Measurements from ENCODE around the gene EVL. TPM values are rescaled to one million over a fixed set of nuclear protein-coding genes. Genes with fewer than 3 reads are reported as not detected.

The EVL gene
- total RNA-seq, 1 donor from 2014 or later, result 6.1 TPM

DNA sequence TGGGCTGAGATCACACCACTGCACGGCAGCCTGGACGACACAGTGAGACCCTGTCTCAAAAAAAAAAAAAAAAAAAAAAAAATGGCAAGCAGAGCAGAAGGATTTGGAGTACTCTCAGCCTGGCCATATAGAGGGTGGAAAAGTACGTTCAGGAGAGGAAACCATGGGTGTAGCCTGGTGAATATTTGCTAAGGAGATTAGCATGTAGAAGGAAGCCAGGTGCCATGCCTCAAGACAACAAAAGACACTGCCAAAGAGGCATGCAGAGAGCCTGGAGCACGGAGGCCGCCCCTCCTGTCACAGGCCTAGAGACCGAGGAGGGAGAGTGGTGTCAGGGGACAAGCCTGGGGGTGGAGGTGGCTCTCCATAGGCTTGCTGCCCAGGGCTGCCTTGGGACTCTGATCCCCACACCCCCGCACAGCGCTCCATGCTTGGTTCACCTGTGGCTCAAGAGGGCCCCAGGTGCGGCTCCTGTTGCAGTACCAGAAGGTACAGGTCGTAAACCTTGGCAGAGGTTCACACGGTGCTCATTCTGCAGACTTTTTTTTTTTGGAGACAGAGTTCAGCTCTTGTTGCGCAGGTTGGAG lies 122.1 kb downstream of the EVL start:
- Histone ChIP-seq H3K4me3 (ENCODE audit: low read depth, low read length) (no peak overlapping the region), H3K36me3 (ENCODE audit: control insufficient read depth, insufficient read depth, low read length) (no peaks in the 10 kb centered on the region), H3K27me3 (ENCODE audit: control insufficient read depth, insufficient read depth, low read length) (no peaks in the 10 kb centered on the region)
- no peak for DNase-seq (ENCODE audit: low read depth)
- FAIRE-seq, result no peak
- TF ChIP-seq, protein P1, sequence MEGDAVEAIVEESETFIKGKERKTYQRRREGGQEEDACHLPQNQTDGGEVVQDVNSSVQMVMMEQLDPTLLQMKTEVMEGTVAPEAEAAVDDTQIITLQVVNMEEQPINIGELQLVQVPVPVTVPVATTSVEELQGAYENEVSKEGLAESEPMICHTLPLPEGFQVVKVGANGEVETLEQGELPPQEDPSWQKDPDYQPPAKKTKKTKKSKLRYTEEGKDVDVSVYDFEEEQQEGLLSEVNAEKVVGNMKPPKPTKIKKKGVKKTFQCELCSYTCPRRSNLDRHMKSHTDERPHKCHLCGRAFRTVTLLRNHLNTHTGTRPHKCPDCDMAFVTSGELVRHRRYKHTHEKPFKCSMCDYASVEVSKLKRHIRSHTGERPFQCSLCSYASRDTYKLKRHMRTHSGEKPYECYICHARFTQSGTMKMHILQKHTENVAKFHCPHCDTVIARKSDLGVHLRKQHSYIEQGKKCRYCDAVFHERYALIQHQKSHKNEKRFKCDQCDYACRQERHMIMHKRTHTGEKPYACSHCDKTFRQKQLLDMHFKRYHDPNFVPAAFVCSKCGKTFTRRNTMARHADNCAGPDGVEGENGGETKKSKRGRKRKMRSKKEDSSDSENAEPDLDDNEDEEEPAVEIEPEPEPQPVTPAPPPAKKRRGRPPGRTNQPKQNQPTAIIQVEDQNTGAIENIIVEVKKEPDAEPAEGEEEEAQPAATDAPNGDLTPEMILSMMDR (IDR thresholded peaks at IDR 0.05; ENCODE audit: insufficient read depth, low read length, severe bottlenecking), result no peak

DNA sequence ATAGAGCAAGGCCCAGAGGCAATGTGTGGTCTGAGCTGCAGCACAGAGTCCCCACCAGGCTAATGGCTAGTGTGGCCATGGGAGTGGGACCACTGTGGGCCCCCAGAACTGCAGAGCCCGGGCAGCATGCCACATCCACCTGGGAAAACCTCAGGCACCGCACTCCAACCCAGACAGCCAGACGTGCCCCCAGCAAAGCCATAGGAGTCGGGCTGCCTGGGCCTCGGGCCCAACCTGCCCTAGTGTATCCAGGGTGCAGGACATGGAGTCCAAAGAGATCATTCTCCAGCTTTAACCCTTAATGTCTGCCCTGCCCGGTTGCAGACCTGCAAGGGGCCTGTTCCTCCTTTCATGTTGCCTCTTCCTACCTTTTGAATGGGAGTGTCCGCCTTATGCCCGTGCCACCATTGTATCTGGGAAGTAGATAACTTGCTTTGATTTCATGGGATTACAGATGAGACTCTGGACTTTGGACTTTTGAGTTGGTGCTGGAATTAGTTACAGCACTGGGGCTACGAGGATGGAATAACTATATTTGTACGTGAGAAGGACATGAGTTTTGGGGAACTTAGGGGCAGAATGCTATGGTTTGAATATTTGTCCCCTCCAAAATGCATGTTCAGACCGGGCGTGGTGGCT lies 123.3 kb downstream of the EVL start:
- no peaks in the 10 kb centered on the region for H3K27me3 ChIP-seq (ENCODE audit: control insufficient read depth, insufficient read depth, low read length)
- FAIRE-seq, result no peak
- no peak overlapping the region for H3K4me3 ChIP-seq (ENCODE audit: low read depth, low read length)
- DNase-seq (ENCODE audit: low read depth), result no peak
- TF ChIP-seq, protein P1 (IDR thresholded peaks at IDR 0.05; ENCODE audit: insufficient read depth, low read length, severe bottlenecking), result no peak
- H3K36me3 ChIP-seq (ENCODE audit: control insufficient read depth, insufficient read depth, low read length), result no peaks in the 10 kb centered on the region

DNA sequence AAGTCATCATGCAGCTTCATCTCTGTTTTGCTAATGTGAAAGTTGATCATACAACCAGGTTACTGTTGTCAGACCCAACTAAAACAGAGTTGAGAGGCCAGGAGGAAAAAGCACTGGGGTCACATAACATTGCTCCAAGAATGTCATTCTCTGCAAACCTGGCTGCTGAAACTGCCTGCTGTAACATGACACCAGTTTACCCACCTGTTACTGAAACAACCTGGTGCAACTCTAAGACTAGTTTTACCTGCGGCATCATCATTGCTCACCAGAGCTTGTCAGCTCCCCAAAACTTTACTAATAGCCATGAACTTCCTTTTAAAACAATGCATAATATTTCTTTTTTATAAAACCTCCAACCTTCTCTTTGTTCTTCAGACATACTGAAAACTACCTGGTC lies 124.9 kb downstream of the EVL start:
- no peak overlapping the region for H3K4me3 ChIP-seq (ENCODE audit: low read depth, low read length)
- FAIRE-seq (no peak), DNase-seq (ENCODE audit: low read depth) (peak; percentile 50)
- no peaks in the 10 kb centered on the region for H3K36me3 ChIP-seq (ENCODE audit: control insufficient read depth, insufficient read depth, low read length)
- H3K27me3 ChIP-seq (ENCODE audit: control insufficient read depth, insufficient read depth, low read length), result no peaks in the 10 kb centered on the region
- TF ChIP-seq, protein P1 (IDR thresholded peaks at IDR 0.05; ENCODE audit: insufficient read depth, low read length, severe bottlenecking), result no peak

DNA sequence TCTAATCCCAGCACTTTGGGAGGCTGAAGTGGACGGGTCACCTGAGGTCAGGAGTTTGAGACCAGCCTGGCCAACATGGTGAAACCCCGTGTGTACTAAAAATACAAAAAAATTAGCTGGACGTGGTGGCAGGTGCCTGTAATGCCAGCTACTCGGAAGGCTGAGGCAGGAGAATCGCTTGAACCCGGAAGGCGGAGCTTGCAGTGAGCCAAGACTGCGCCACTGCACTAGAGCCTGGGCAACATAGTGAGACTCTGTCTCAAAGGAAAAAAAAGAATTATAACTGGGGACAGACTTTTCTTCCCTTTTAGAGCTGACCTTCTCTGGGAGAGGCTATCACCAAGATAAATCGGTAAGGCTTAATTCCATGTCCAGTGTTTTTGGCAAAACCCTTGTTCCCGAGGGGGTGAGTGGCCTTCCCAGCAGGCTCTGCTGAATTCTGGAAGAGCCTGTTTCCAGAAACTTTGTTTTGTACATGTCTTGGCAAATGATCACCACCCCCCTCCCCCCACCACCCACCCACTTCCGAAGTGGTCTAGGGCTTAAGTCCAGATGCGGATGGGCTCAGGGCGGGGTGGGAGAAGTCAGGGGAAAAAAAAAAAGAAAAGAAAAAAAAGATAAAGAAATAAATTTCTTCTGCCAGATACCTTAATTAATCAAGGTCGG lies 126.5 kb downstream of the EVL start:
- no peak for FAIRE-seq
- no peak for DNase-seq (ENCODE audit: low read depth)
- TF ChIP-seq, protein P1 (IDR thresholded peaks at IDR 0.05; ENCODE audit: insufficient read depth, low read length, severe bottlenecking), result no peak

DNA sequence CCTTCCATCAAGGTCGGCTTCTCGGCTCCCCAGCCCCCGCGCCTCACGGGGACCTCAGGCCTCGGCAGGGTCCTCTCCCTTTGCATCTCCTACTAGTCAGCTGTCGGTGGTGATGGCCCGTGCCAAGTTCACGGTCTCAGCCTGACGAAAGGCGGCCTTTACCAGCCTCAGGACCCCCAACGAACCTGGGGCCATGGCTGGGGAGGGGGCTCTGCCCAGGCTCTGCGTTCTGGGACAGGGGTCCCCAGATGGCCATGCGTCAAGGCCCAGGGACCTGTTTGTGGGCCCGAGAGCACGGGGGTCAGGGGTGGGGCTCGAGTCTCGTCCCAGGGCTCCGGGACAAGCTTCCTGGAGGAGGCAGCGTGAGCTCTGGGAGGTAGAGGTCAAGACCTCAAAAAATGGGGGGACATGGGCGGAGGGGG lies 127.0 kb downstream of the EVL start:
- DNase-seq (ENCODE audit: low read depth) (no peak), FAIRE-seq (no peak)
- TF ChIP-seq, protein P1 (IDR thresholded peaks at IDR 0.05; ENCODE audit: insufficient read depth, low read length, severe bottlenecking), result no peak
- Histone ChIP-seq H3K4me3 (ENCODE audit: low read depth, low read length) (peak overlapping the region; percentile 47), H3K36me3 (ENCODE audit: control insufficient read depth, insufficient read depth, low read length) (no peaks in the 10 kb centered on the region), H3K27me3 (ENCODE audit: control insufficient read depth, insufficient read depth, low read length) (no peaks in the 10 kb centered on the region)

More for the DNA sequence above, 126.5 kb downstream of the EVL start:
- no peak overlapping the region for H3K4me3 ChIP-seq (ENCODE audit: low read depth, low read length)
- no peaks in the 10 kb centered on the region for H3K27me3 ChIP-seq (ENCODE audit: control insufficient read depth, insufficient read depth, low read length)
- H3K36me3 ChIP-seq (ENCODE audit: control insufficient read depth, insufficient read depth, low read length), result no peaks in the 10 kb centered on the region
